ENCODE data around the gene VWC2L. TPM values are rescaled to one million over a fixed set of nuclear protein-coding genes. Genes with fewer than 3 reads are reported as not detected.

Gene VWC2L
- total and polyA plus RNA-seq, 10 of the 15 experiments (the other 5 are each of a cell fraction or from before 2014, with no cell fraction given) = not detected

- ChIA-PET POLR2A (no interaction called here), RAD21 (ENCODE audit: unreplicated experiment) (no interaction called here), CTCF (no interaction called here), SMC1A (ENCODE audit: uncharacterized antibody, unreplicated experiment) (interaction anchor here (1.1 kb wide), 1 partner anchor 92 kb away, joined by 3 read pairs; no protein-coding TSS in a partner anchor)
- Histone ChIP-seq H3K27ac (ENCODE audit: control insufficient read depth, insufficient read depth) (no peak overlapping the region), H3K79me2 (ENCODE audit: control insufficient read depth, insufficient read depth, low read length) (no peaks in the 10 kb centered on the region), H3K9ac (ENCODE audit: control insufficient read depth, insufficient read depth, low read length) (no peak overlapping the region), H4K20me1 (ENCODE audit: control insufficient read depth, insufficient read depth) (no peaks in the 10 kb centered on the region), H3K4me3 (no peak overlapping the region), H3K27me3 (replicated peaks in 1 of 2; ENCODE audit: control insufficient read depth in 2 of 2, insufficient read depth in 2 of 2, low read length in 1 of 2) (no peaks in the 10 kb centered on the region), H3K36me3 (ENCODE audit: control insufficient read depth in 2 of 2, insufficient read depth in 2 of 2, low read length in 1 of 2) (no peaks in the 10 kb centered on the region), H3K9me3 (replicated peaks; ENCODE audit: control insufficient read depth, insufficient read depth, low read length) (no peaks in the 10 kb centered on the region), H3K4me2 (ENCODE audit: control insufficient read depth, insufficient read depth) (no peak overlapping the region), H3K4me1 (ENCODE audit: control insufficient read depth, insufficient read depth, low read length) (no peaks in the 10 kb centered on the region), H2AFZ (ENCODE audit: control insufficient read depth, low read depth, low read length) (no peak overlapping the region)
- 0% methylated on average over 1 of the region's 1 CpG for WGBS (ENCODE audit: insufficient coverage, insufficient replicate concordance, low lambda C conversion rate, missing lambda C conversion rate)
- no peak for FAIRE-seq
- ATAC-seq = no peak
- TF ChIP-seq NBN (IDR thresholded peaks at IDR 0.05) (no peak), ELK1 (IDR thresholded peaks at IDR 0.05; ENCODE audit: low read depth, low read length) (no peak), PML (IDR thresholded peaks at IDR 0.05; ENCODE audit: low read length) (no peak), JUNB (IDR thresholded peaks at IDR 0.05) (no peak), BRCA1 (IDR thresholded peaks at IDR 0.05; ENCODE audit: low read depth, low read length) (no peak), LARP7 (IDR thresholded peaks at IDR 0.05) (no peak), KLF5 (IDR thresholded peaks at IDR 0.05; ENCODE audit: partially characterized antibody) (no peak), E2F8 (IDR thresholded peaks at IDR 0.05; ENCODE audit: low read depth, partially characterized antibody) (no peak), SREBF2 (IDR thresholded peaks at IDR 0.05; ENCODE audit: low read length) (no peak), NKRF (conservative IDR thresholded peaks at IDR 0.05) (no peak), CBX3 (IDR thresholded peaks at IDR 0.05; ENCODE audit: borderline replicate concordance, low read depth) (no peak), BCLAF1 (IDR thresholded peaks at IDR 0.05) (no peak), SP1 (IDR thresholded peaks at IDR 0.05; ENCODE audit: low read depth, low read length) (no peak), KDM1A (IDR thresholded peaks at IDR 0.05; ENCODE audit: borderline replicate concordance) (no peak)
- intact Hi-C loops (cut with micrococcal nuclease; ENCODE audit: unreplicated experiment) = no loop called here
- BruUV-seq (replicated peaks) = no TSS peak
- in situ Hi-C loops (cut with MboI) = no loop called here
- no peak for DNase-seq (ENCODE audit: low read depth, low spot score)
Observed at GRCh38 chr2:214412679-214413078, 1.8 kb downstream of the VWC2L start.
